ENCODE data around the gene PLEKHA6.

DNA sequence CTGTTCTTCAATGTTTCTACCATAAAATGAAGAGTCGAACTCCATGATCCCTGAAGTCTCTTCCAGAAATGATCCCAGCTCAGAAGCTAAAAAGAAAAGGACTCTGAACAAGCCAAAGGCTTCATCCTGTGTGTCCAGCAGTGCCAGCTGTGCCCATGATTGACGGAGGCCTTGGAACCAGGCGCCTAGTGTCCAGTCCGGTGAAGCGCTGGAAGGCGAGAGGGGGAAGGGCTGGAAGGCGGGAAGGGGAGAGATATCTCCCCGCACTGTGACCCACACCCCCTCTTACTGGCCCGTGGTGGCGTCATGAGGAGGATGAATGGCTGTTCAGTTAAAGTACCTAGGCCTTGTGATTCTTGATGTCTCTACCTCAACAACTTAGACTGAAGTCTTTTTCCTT, 10.4 kb upstream of the PLEKHA6 start:
- TF ChIP-seq, protein P1, sequence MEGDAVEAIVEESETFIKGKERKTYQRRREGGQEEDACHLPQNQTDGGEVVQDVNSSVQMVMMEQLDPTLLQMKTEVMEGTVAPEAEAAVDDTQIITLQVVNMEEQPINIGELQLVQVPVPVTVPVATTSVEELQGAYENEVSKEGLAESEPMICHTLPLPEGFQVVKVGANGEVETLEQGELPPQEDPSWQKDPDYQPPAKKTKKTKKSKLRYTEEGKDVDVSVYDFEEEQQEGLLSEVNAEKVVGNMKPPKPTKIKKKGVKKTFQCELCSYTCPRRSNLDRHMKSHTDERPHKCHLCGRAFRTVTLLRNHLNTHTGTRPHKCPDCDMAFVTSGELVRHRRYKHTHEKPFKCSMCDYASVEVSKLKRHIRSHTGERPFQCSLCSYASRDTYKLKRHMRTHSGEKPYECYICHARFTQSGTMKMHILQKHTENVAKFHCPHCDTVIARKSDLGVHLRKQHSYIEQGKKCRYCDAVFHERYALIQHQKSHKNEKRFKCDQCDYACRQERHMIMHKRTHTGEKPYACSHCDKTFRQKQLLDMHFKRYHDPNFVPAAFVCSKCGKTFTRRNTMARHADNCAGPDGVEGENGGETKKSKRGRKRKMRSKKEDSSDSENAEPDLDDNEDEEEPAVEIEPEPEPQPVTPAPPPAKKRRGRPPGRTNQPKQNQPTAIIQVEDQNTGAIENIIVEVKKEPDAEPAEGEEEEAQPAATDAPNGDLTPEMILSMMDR (IDR thresholded peaks at IDR 0.05; ENCODE audit: low read depth, low read length, poor library complexity, severe bottlenecking): no peak
- TF ChIP-seq EZH2phosphoT487 (IDR thresholded peaks at IDR 0.05; ENCODE audit: borderline replicate concordance, low read length): no peak

Data from DOHH2 (cell line).